Keratinocyte (primary cell): ENCODE measurements around the gene FRS3. TPM values are rescaled to one million over a fixed set of nuclear protein-coding genes. Genes with fewer than 3 reads are reported as not detected.

Experiments used
- DNase-seq: peaks from one replicate; pipeline ENCODE4 v3.0.0-alpha.2; 2011; ENCODE audit warnings: low read depth, missing footprints, low spot score
- FAIRE-seq: peaks from 2 replicates; lab custom pipeline; 2011; peaks lifted over from hg19 to GRCh38; lab: Jason Lieb, UNC
- H2AFZ ChIP-seq: 2 replicates; pipeline ENCODE4 v1.6.0; 2012; ENCODE audit warnings: low read length, control low read depth, inconsistent platforms; ENCODE audit not compliant: control insufficient read depth
- H3K27ac ChIP-seq: 2 replicates; pipeline ENCODE4 v1.5.1; 2011; ENCODE audit warnings: low read length; ENCODE audit not compliant: control insufficient read depth, insufficient read depth
- H3K27me3 ChIP-seq: 3 replicates; pipeline ENCODE4 v1.6.0; 2011; ENCODE audit warnings: low read length; ENCODE audit not compliant: control insufficient read depth, insufficient read depth; ENCODE audit errors: extremely low read depth
- H3K36me3 ChIP-seq, 2 experiments: 2 replicates in 1 of 2; 3 replicates in 1 of 2; pipeline ENCODE4 v1.5.1; 2011; ENCODE audit warnings: low read length in 2 of 2, mild to moderate bottlenecking in 1 of 2; ENCODE audit not compliant: control insufficient read depth in 2 of 2, insufficient read depth in 2 of 2; ENCODE audit errors: extremely low read depth in 1 of 2
- H3K4me1 ChIP-seq: 3 replicates; pipeline ENCODE4 v1.5.1; 2011; ENCODE audit warnings: low read length; ENCODE audit not compliant: control insufficient read depth, insufficient read depth; ENCODE audit errors: extremely low read depth
- H3K4me2 ChIP-seq: 3 replicates; pipeline ENCODE4 v1.6.0; 2011; ENCODE audit warnings: low read depth, low read length; ENCODE audit not compliant: control insufficient read depth, insufficient read depth; ENCODE audit errors: extremely low read depth
- H3K4me3 ChIP-seq, 3 experiments: fragments of 200-600 bp in 1 of 3; sonication (generic) in 1 of 3; 2 replicates in 2 of 3; 3 replicates in 1 of 3; pipeline ENCODE4 v1.5.1; 2011 to 2016; ENCODE audit warnings: low read length in 3 of 3, mild to moderate bottlenecking in 3 of 3, control low read depth in 2 of 3, inconsistent platforms in 1 of 3, low read depth in 1 of 3, mixed read lengths in 1 of 3, mixed run types in 1 of 3, moderate library complexity in 1 of 3; ENCODE audit not compliant: control insufficient read depth in 2 of 3, insufficient read depth in 2 of 3; ENCODE audit errors: extremely low read depth in 1 of 3
- H3K79me2 ChIP-seq: 2 replicates; pipeline ENCODE4 v1.6.0; 2012; ENCODE audit warnings: low read length; ENCODE audit not compliant: control insufficient read depth, insufficient read depth
- H3K9ac ChIP-seq: 3 replicates; pipeline ENCODE4 v1.6.0; 2011; ENCODE audit warnings: low read length; ENCODE audit not compliant: control insufficient read depth, insufficient read depth; ENCODE audit errors: extremely low read depth
- H3K9me1 ChIP-seq: 3 replicates; pipeline ENCODE4 v1.6.0; 2011; ENCODE audit warnings: low read length; ENCODE audit not compliant: control insufficient read depth, insufficient read depth; ENCODE audit errors: extremely low read depth
- H3K9me3 ChIP-seq: 2 replicates; pipeline ENCODE4 v1.5.1; 2012; ENCODE audit warnings: low read depth, low read length; ENCODE audit not compliant: control insufficient read depth
- H4K20me1 ChIP-seq: 3 replicates; pipeline ENCODE4 v1.6.0; 2011; ENCODE audit warnings: low read length; ENCODE audit not compliant: control insufficient read depth, insufficient read depth; ENCODE audit errors: extremely low read depth
- EZH2 ChIP-seq: IDR thresholded peaks from one replicate; pipeline ENCODE4 v1.6.1; 2012; ENCODE audit warnings: inconsistent platforms, mild to moderate bottlenecking, low read length, moderate library complexity
- dilution Hi-C: fragments of 300-500 bp; cut with MboI; formaldehyde crosslinking; loops from one replicate; pipeline ENCODE4 v1.7.0; 2020; ENCODE audit warnings: low sequenced_read_pairs; ENCODE audit not compliant: extremely low pct_ligation_motif_present
- polyA plus RNA-seq, 5 experiments: library from polyadenylated mRNA; depleted of rRNA in 3 of 5; stranded (reverse) in 3 of 5; stranded (forward) in 1 of 5; unstranded in 1 of 5; fragments of >200 nt; gene quantifications; 1 replicate in 1 of 5; 2 replicates in 3 of 5; 3 replicates in 1 of 5; pipeline versions ENCODE4 v1.2.1 to v1.2.3, GENCODE V29; 2011 to 2012; ENCODE audit warnings: missing spikeins in 2 of 5, low read depth in 1 of 5, low replicate concordance in 1 of 5
- TF ChIP-seq, protein P1 (sequence below), 3 experiments: IDR thresholded peaks in 1 of 3; conservative IDR thresholded peaks in 1 of 3; optimal IDR thresholded peaks in 1 of 3; 2 replicates in 2 of 3; 3 replicates in 1 of 3; pipeline versions ENCODE3 to v1.5.1; 2011; ENCODE audit warnings: low read length in 3 of 3, mild to moderate bottlenecking in 3 of 3, moderate library complexity in 2 of 3, control low read depth in 1 of 3, inconsistent platforms in 1 of 3; ENCODE audit not compliant: insufficient read depth in 2 of 3; ENCODE audit errors: extremely low read depth in 1 of 3

Gene FRS3
- polyA plus RNA-seq, 1 donor (not counting 4 experiments of a cell fraction or from before 2014, with no cell fraction given): 2.0 TPM

DNA sequence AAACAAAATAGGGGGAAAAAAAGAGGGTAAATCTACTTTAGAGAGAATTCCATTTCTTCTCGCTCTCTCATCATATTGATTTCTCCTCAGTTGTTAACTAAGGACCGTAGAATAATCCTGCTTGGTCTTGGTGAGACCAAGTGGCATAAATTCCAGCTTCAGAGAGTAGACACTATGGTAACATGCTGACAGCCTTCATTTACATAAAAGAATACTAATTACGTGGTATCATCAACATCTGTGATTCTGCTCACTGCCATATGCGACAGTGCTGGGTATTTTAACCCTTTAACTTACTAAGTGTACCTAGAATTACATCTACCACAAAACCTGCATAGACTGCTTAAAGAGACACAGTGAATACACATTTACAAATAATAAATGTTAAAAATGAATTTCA lies 34.9 kb upstream of the FRS3 start:
- Histone ChIP-seq H3K79me2 (no peaks in the 10 kb centered on the region), H3K4me2 (no peak overlapping the region), H3K9me3 (no peaks in the 10 kb centered on the region), H3K9me1 (no peaks in the 10 kb centered on the region), H4K20me1 (no peaks in the 10 kb centered on the region), H2AFZ (no peak overlapping the region), H3K4me1 (peaks cover 14% of the 10 kb centered on the region), H3K9ac (no peak overlapping the region), H3K4me3 (no peak overlapping the region), H3K27ac (no peak overlapping the region), H3K36me3 (no peaks in the 10 kb centered on the region), H3K27me3 (no peaks in the 10 kb centered on the region)
- DNase-seq: no peak
- no peak for TF ChIP-seq EZH2
- TF ChIP-seq, protein P1, sequence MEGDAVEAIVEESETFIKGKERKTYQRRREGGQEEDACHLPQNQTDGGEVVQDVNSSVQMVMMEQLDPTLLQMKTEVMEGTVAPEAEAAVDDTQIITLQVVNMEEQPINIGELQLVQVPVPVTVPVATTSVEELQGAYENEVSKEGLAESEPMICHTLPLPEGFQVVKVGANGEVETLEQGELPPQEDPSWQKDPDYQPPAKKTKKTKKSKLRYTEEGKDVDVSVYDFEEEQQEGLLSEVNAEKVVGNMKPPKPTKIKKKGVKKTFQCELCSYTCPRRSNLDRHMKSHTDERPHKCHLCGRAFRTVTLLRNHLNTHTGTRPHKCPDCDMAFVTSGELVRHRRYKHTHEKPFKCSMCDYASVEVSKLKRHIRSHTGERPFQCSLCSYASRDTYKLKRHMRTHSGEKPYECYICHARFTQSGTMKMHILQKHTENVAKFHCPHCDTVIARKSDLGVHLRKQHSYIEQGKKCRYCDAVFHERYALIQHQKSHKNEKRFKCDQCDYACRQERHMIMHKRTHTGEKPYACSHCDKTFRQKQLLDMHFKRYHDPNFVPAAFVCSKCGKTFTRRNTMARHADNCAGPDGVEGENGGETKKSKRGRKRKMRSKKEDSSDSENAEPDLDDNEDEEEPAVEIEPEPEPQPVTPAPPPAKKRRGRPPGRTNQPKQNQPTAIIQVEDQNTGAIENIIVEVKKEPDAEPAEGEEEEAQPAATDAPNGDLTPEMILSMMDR (optimal IDR thresholded peaks at IDR 0.05 in 1 of 3, IDR thresholded peaks at IDR 0.05 in 1 of 3, conservative IDR thresholded peaks at IDR 0.05 in 1 of 3; ENCODE audit: extremely low read depth in 1 of 3, insufficient read depth in 2 of 3, low read length in 3 of 3): no peak
- no peak for FAIRE-seq
- dilution Hi-C loops: no loop called here

DNA sequence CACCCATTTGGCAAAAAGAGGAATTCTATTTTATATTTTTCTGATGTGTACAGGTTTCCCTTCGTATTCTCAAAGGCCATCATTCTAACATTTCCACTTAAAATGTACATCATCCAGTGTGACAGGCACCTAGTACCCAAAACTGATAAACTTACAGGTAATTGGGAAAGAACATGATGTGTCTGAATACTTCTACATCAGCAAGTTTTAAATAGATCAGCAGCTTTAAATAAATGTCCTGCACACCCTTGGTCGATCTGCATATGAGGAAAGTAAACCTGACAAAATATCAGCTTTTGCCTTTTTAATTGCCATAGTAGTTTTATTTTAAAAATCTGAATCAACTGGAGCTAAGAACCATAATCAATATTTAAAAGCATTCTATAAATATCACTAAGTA lies 34.3 kb upstream of the FRS3 start:
- TF ChIP-seq EZH2: no peak
- TF ChIP-seq, protein P1 (optimal IDR thresholded peaks at IDR 0.05 in 1 of 3, IDR thresholded peaks at IDR 0.05 in 1 of 3, conservative IDR thresholded peaks at IDR 0.05 in 1 of 3; ENCODE audit: extremely low read depth in 1 of 3, insufficient read depth in 2 of 3, low read length in 3 of 3): no peak
- Histone ChIP-seq H3K79me2 (no peaks in the 10 kb centered on the region), H3K36me3 (no peaks in the 10 kb centered on the region), H3K4me1 (peaks cover 14% of the 10 kb centered on the region), H3K4me3 (no peak overlapping the region), H3K4me2 (no peak overlapping the region), H3K9ac (no peak overlapping the region), H3K9me1 (no peaks in the 10 kb centered on the region), H2AFZ (no peak overlapping the region), H3K27ac (no peak overlapping the region), H4K20me1 (no peaks in the 10 kb centered on the region), H3K9me3 (no peaks in the 10 kb centered on the region), H3K27me3 (no peaks in the 10 kb centered on the region)
- DNase-seq (no peak), FAIRE-seq (no peak)
- dilution Hi-C loops: no loop called here
